OCI-LY7 (cell line): ENCODE results near the gene SLC8A1. TPM values are rescaled to one million over a fixed set of nuclear protein-coding genes. Genes with fewer than 3 reads are reported as not detected.

Experiments used
- BruUV-seq: library from RNA; stranded (reverse); fragments of 400-500 nt; replicated peaks from 2 replicates; lab custom pipeline; 2021; lab: Mats Ljungman, UMichigan
- CTCF ChIA-PET: fragments of 300-600 bp; sonication (Branson Sonifier 250); formaldehyde crosslinking; loops from one replicate; lab custom pipeline; 2022; ENCODE audit warnings: antibody characterized with exemption; ENCODE audit not compliant: unreplicated experiment; lab: Charles Lee
- POLR2A ChIA-PET: fragments of 300-600 bp; sonication (Branson Sonifier 250); formaldehyde crosslinking; loops from one replicate; lab custom pipeline; 2022; ENCODE audit warnings: antibody characterized with exemption; lab: Charles Lee
- DNase-seq: peaks from one replicate; pipeline ENCODE4 v3.0.0-alpha.2; 2015; ENCODE audit warnings: low spot score
- H2AFZ ChIP-seq: fragments of 200-600 bp; sonication (generic), shearing (Covaris generic); 2 replicates; pipeline ENCODE4 v1.6.1; 2014; ENCODE audit warnings: mild to moderate bottlenecking, antibody characterized with exemption, low read length, moderate library complexity
- H3K27ac ChIP-seq: fragments of 200-600 bp; sonication (generic); 2 replicates; pipeline ENCODE4 v1.5.1; 2014; ENCODE audit warnings: mixed run types, low read depth, mild to moderate bottlenecking, moderate library complexity, low read length, inconsistent platforms; ENCODE audit not compliant: poor library complexity, severe bottlenecking
- H3K36me3 ChIP-seq: fragments of 200-600 bp; sonication (generic); 2 replicates; pipeline ENCODE4 v1.6.1; 2014; ENCODE audit warnings: mild to moderate bottlenecking, antibody characterized with exemption, low read length, moderate library complexity, mixed read lengths; ENCODE audit not compliant: insufficient read depth
- H3K4me1 ChIP-seq: fragments of 200-600 bp; sonication (generic); 2 replicates; pipeline ENCODE4 v1.5.1; 2014; ENCODE audit warnings: mild to moderate bottlenecking, low read length; ENCODE audit not compliant: insufficient read depth, poor library complexity, severe bottlenecking
- H3K4me2 ChIP-seq: fragments of 200-600 bp; sonication (generic); 2 replicates; pipeline ENCODE4 v1.6.1; 2014; ENCODE audit warnings: mild to moderate bottlenecking, low read length
- H3K4me3 ChIP-seq: fragments of 200-600 bp; sonication (generic); 2 replicates; pipeline ENCODE4 v1.5.1; 2014; ENCODE audit warnings: mild to moderate bottlenecking, low read depth, low read length; ENCODE audit not compliant: poor library complexity, severe bottlenecking
- H3K79me2 ChIP-seq: fragments of 200-600 bp; sonication (generic); 2 replicates; pipeline ENCODE4 v1.6.1; 2016; ENCODE audit warnings: low read depth, mild to moderate bottlenecking, low read length, moderate library complexity, mixed read lengths; ENCODE audit not compliant: insufficient read depth
- H3K9me2 ChIP-seq: fragments of 200-600 bp; sonication (generic); 2 replicates; pipeline ENCODE4 v1.6.1; 2016; ENCODE audit warnings: mild to moderate bottlenecking, low read length, mixed read lengths; ENCODE audit not compliant: insufficient read depth
- H3K9me3 ChIP-seq: fragments of 200-600 bp; sonication (generic); 2 replicates; pipeline ENCODE4 v1.6.1; 2014; ENCODE audit warnings: mild to moderate bottlenecking, mixed run types, low read length, mixed read lengths
- H4K20me1 ChIP-seq: fragments of 200-600 bp; sonication (generic); 2 replicates; pipeline ENCODE4 v1.6.1; 2014; ENCODE audit warnings: mild to moderate bottlenecking, antibody characterized with exemption, low read length, moderate library complexity, mixed read lengths; ENCODE audit not compliant: insufficient read depth
- CTCF ChIP-seq: fragments of 200-600 bp; sonication (generic); conservative IDR thresholded peaks from 2 replicates; pipeline ENCODE4 v1.5.1; 2014; ENCODE audit warnings: mild to moderate bottlenecking, antibody characterized with exemption, low read length, moderate library complexity, mixed read lengths
- EZH2phosphoT487 ChIP-seq: fragments of 200-600 bp; sonication (generic); IDR thresholded peaks from 2 replicates; pipeline ENCODE4 v1.6.1; 2018; ENCODE audit warnings: low read depth, borderline replicate concordance, mild to moderate bottlenecking, mixed run types, antibody characterized with exemption, low read length, moderate library complexity, mixed read lengths
- intact Hi-C: fragments of 100-400 bp; cut with micrococcal nuclease; formaldehyde crosslinking; loops from one replicate; pipeline ENCODE4 v1.10.0; 2022; ENCODE audit not compliant: unreplicated experiment
- total RNA-seq, 2 experiments: library from RNA; depleted of rRNA in 1 of 2; stranded (reverse); fragments of >200 nt in 1 of 2; shearing (Covaris generic) in 1 of 2; gene quantifications; 2 replicates each; pipeline ENCODE4 v1.2.3, GENCODE V29; 2014 to 2022

Gene SLC8A1
- total RNA-seq, 2 experiments from 2014 or later, result 3.6 to 7.3 TPM

GRCh38 chr2:40497251-40497859 lies 45.5 kb upstream of the SLC8A1 start:
- Histone ChIP-seq H2AFZ (no peak overlapping the region), H3K9me2 (no peaks in the 10 kb centered on the region), H3K4me1 (peaks cover 9% of the 10 kb centered on the region), H4K20me1 (no peaks in the 10 kb centered on the region), H3K36me3 (no peaks in the 10 kb centered on the region), H3K27ac (no peak overlapping the region), H3K4me3 (no peak overlapping the region), H3K9me3 (no peaks in the 10 kb centered on the region), H3K79me2 (no peaks in the 10 kb centered on the region), H3K4me2 (no peak overlapping the region)
- DNase-seq, result no peak
- CTCF ChIA-PET, result no interaction called here
- intact Hi-C loops, result no loop called here
- TF ChIP-seq CTCF (peak; percentile 44), EZH2phosphoT487 (no peak)
- POLR2A ChIA-PET, result no interaction called here
- BruUV-seq, result no TSS peak

- BruUV-seq, result no TSS peak
- intact Hi-C loops, result no loop called here
- peak overlapping the region; percentile 75 for H2AFZ ChIP-seq
- DNase-seq, result no peak
- no peak overlapping the region for H3K27ac ChIP-seq
- peak overlapping the region; percentile 31; the same call in 1 of the 2 replicates for H3K4me2 ChIP-seq
- no peaks in the 10 kb centered on the region for H3K79me2 ChIP-seq
- no peak for TF ChIP-seq EZH2phosphoT487
- no peak for TF ChIP-seq CTCF
- H3K4me1 ChIP-seq, result peaks cover 7% of the 10 kb centered on the region
- no peak overlapping the region for H3K4me3 ChIP-seq
- ChIA-PET CTCF (no interaction called here), POLR2A (interaction anchor here (0.6 kb wide), 1 partner anchor 1301 kb away, joined by 3 read pairs; no protein-coding TSS in a partner anchor)
- H4K20me1 ChIP-seq, result no peaks in the 10 kb centered on the region
- H3K9me3 ChIP-seq, result no peaks in the 10 kb centered on the region
- no peaks in the 10 kb centered on the region for H3K36me3 ChIP-seq
- H3K9me2 ChIP-seq, result no peaks in the 10 kb centered on the region
Measured at GRCh38 chr2:40489678-40489960, 37.7 kb upstream of the SLC8A1 start.

GRCh38 chr2:40488927-40489677 lies 37.2 kb upstream of the SLC8A1 start:
- Histone ChIP-seq H3K4me1 (peaks cover 7% of the 10 kb centered on the region), H3K79me2 (no peaks in the 10 kb centered on the region), H3K4me3 (no peak overlapping the region), H2AFZ (peak overlapping the region; percentile 75), H3K36me3 (no peaks in the 10 kb centered on the region), H4K20me1 (no peaks in the 10 kb centered on the region), H3K9me2 (no peaks in the 10 kb centered on the region), H3K4me2 (peak overlapping the region; percentile 31; the same call in 1 of the 2 replicates), H3K9me3 (no peaks in the 10 kb centered on the region), H3K27ac (no peak overlapping the region)
- CTCF ChIA-PET, result no interaction called here
- TF ChIP-seq CTCF (no peak), EZH2phosphoT487 (no peak)
- POLR2A ChIA-PET, result interaction anchor here (0.6 kb wide), 1 partner anchor 1301 kb away, joined by 3 read pairs; no protein-coding TSS in a partner anchor
- intact Hi-C loops, result no loop called here
- no peak for DNase-seq
- BruUV-seq, result no TSS peak
